B cell (primary cell): ENCODE measurements around the gene ISL2.

Experiments
- EZH2 ChIP-seq: IDR thresholded peaks from 2 replicates; pipeline ENCODE4 v1.6.1; 2012; ENCODE audit warnings: borderline replicate concordance, low read depth, mild to moderate bottlenecking, moderate library complexity, low read length; ENCODE audit not compliant: insufficient read depth, poor library complexity, severe bottlenecking
- TF ChIP-seq, protein P1 (sequence below): fragments of 200-600 bp; IDR thresholded peaks from one replicate; pipeline ENCODE4 v1.8.0; 2022; ENCODE audit warnings: antibody characterized with exemption, mild to moderate bottlenecking

DNA sequence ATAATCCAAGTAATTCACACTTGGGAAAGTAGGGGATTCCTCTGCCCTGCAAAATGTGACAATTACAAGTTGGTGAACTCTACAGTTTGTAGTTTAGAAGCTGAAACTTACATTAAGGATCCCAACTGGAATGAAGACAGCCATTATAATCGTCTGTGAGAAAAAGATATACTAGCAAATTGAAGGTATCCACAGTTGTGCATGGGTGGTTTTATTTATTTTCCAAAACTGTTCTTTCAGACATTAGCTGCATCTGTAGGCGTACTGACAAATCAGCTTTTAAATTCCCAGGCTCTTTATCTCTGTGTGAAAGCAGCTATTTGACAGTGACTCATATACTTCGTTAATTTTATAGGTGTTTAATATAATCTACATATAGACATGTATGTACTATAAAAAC, 12.5 kb upstream of the ISL2 start:
- TF ChIP-seq, protein P1, sequence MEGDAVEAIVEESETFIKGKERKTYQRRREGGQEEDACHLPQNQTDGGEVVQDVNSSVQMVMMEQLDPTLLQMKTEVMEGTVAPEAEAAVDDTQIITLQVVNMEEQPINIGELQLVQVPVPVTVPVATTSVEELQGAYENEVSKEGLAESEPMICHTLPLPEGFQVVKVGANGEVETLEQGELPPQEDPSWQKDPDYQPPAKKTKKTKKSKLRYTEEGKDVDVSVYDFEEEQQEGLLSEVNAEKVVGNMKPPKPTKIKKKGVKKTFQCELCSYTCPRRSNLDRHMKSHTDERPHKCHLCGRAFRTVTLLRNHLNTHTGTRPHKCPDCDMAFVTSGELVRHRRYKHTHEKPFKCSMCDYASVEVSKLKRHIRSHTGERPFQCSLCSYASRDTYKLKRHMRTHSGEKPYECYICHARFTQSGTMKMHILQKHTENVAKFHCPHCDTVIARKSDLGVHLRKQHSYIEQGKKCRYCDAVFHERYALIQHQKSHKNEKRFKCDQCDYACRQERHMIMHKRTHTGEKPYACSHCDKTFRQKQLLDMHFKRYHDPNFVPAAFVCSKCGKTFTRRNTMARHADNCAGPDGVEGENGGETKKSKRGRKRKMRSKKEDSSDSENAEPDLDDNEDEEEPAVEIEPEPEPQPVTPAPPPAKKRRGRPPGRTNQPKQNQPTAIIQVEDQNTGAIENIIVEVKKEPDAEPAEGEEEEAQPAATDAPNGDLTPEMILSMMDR = no peak
- TF ChIP-seq EZH2 = no peak
